GM19099 (cell line): ENCODE measurements around the gene CDK14.

Source experiments
- POLR2A ChIP-seq: IDR thresholded peaks from 3 replicates; pipeline ENCODE4 v1.6.1; 2011; ENCODE audit warnings: low read depth; ENCODE audit not compliant: insufficient read length; ENCODE audit errors: extremely low read depth

Gene CDK14

GRCh38 chr7:91235211-91235832 is 639.2 kb downstream of the CDK14 start:
- TF ChIP-seq POLR2A: no peak

GRCh38 chr7:91239171-91239604 is 643.1 kb downstream of the CDK14 start:
- TF ChIP-seq POLR2A: no peak

GRCh38 chr7:91239772-91240171 is 643.7 kb downstream of the CDK14 start:
- TF ChIP-seq POLR2A: no peak

GRCh38 chr7:91240376-91240941 is 644.3 kb downstream of the CDK14 start:
- no peak for TF ChIP-seq POLR2A

- TF ChIP-seq POLR2A: no peak
Observed at GRCh38 chr7:91242097-91242844, 646.1 kb downstream of the CDK14 start.

- no peak for TF ChIP-seq POLR2A
Observed at GRCh38 chr7:91243591-91244301, 647.6 kb downstream of the CDK14 start.

- no peak for TF ChIP-seq POLR2A
Observed at GRCh38 chr7:91247500-91247899, 651.4 kb downstream of the CDK14 start.

GRCh38 chr7:91248996-91249395 is 652.9 kb downstream of the CDK14 start:
- TF ChIP-seq POLR2A: no peak

GRCh38 chr7:91249506-91250233 is 653.5 kb downstream of the CDK14 start:
- TF ChIP-seq POLR2A: no peak

- TF ChIP-seq POLR2A: no peak
Observed at GRCh38 chr7:91250706-91251105, 654.6 kb downstream of the CDK14 start.

GRCh38 chr7:91251877-91252276 is 655.8 kb downstream of the CDK14 start:
- no peak for TF ChIP-seq POLR2A
